NOMO-1 treated with dmso at 0.1 percent for 144 hours (cell line): ENCODE data around the gene SEPSECS.

Experiments used
- DNase-seq: peaks from one replicate; lab custom pipeline; 2025; ENCODE audit not compliant: unreplicated experiment; lab: John Stamatoyannopoulos, UW

SEPSECS gene

GRCh38 chr4:25157081-25157480 lies 3.2 kb downstream of the SEPSECS start:
- DNase-seq = no peak

- no peak for DNase-seq
These were observed 4.3 kb downstream of the SEPSECS start for GRCh38 chr4:25155947-25156346.

- DNase-seq = no peak
These were observed 5.5 kb downstream of the SEPSECS start for GRCh38 chr4:25154594-25155265.

- DNase-seq = no peak
These were observed 14.2 kb downstream of the SEPSECS start for GRCh38 chr4:25146076-25146475.

GRCh38 chr4:25144870-25145481 lies 15.3 kb downstream of the SEPSECS start:
- no peak for DNase-seq

- DNase-seq = no peak
These were observed 17.8 kb downstream of the SEPSECS start for GRCh38 chr4:25142468-25142867.

- DNase-seq = no peak
These were observed 18.7 kb downstream of the SEPSECS start for GRCh38 chr4:25141592-25141991.

GRCh38 chr4:25133132-25133531 lies 27.1 kb downstream of the SEPSECS start:
- DNase-seq = no peak

GRCh38 chr4:25131926-25132325 lies 28.3 kb downstream of the SEPSECS start:
- no peak for DNase-seq

GRCh38 chr4:25131381-25131780 lies 28.9 kb downstream of the SEPSECS start:
- DNase-seq = no peak

GRCh38 chr4:25129917-25130316 lies 30.3 kb downstream of the SEPSECS start:
- no peak for DNase-seq

GRCh38 chr4:25128671-25129070 lies 31.6 kb downstream of the SEPSECS start:
- DNase-seq = no peak

- no peak for DNase-seq
These were observed 37.0 kb downstream of the SEPSECS start for GRCh38 chr4:25123236-25123635.

- no peak for DNase-seq
These were observed 39.9 kb downstream of the SEPSECS start for GRCh38 chr4:25120146-25120940.

GRCh38 chr4:25117716-25118472 lies 42.4 kb downstream of the SEPSECS start:
- no peak for DNase-seq

- DNase-seq = no peak
These were observed 43.0 kb downstream of the SEPSECS start for GRCh38 chr4:25117274-25117673.

- no peak for DNase-seq
These were observed 46.0 kb downstream of the SEPSECS start for GRCh38 chr4:25113915-25114904.

- DNase-seq = no peak
These were observed 47.3 kb downstream of the SEPSECS start for GRCh38 chr4:25112995-25113380.

- no peak for DNase-seq
These were observed 47.8 kb downstream of the SEPSECS start for GRCh38 chr4:25112366-25112994.
